Hepatocyte (in vitro differentiated cells): ENCODE measurements around the gene GPR3. TPM values are rescaled to one million over a fixed set of nuclear protein-coding genes. Genes with fewer than 3 reads are reported as not detected.

Experiments
- DNase-seq: peaks from one replicate; pipeline ENCODE4 v3.0.0-alpha.2; 2016; ENCODE audit warnings: low spot score
- H2AFZ ChIP-seq: fragments of 200-600 bp; sonication (generic); 2 replicates; pipeline ENCODE4 v1.6.0; 2016; ENCODE audit warnings: antibody characterized with exemption, mild to moderate bottlenecking
- H3K27ac ChIP-seq: fragments of 200-600 bp; sonication (generic); 2 replicates; pipeline ENCODE4 v1.5.1; 2016; ENCODE audit warnings: mild to moderate bottlenecking
- H3K27me3 ChIP-seq: fragments of 200-600 bp; sonication (generic); 2 replicates; pipeline ENCODE4 v1.6.1; 2016
- H3K36me3 ChIP-seq: fragments of 200-600 bp; sonication (generic); replicated peaks from 2 replicates; pipeline ENCODE4 v1.5.1; 2016; ENCODE audit warnings: low read depth; ENCODE audit not compliant: insufficient read depth
- H3K4me1 ChIP-seq: fragments of 200-600 bp; sonication (generic); 2 replicates; pipeline ENCODE4 v1.5.1; 2016; ENCODE audit warnings: mild to moderate bottlenecking, moderate library complexity; ENCODE audit not compliant: insufficient read depth
- H3K4me2 ChIP-seq: fragments of 200-600 bp; sonication (generic); 2 replicates; pipeline ENCODE4 v1.6.0; 2016
- H3K4me3 ChIP-seq: fragments of 200-600 bp; sonication (generic); 2 replicates; pipeline ENCODE4 v1.5.1; 2016; ENCODE audit warnings: mild to moderate bottlenecking
- H3K79me2 ChIP-seq: fragments of 200-600 bp; sonication (generic); 2 replicates; pipeline ENCODE4 v1.6.0; 2017; ENCODE audit warnings: mild to moderate bottlenecking
- H3K9me2 ChIP-seq: fragments of 200-600 bp; sonication (generic); replicated peaks from 2 replicates; pipeline ENCODE4 v1.6.0; 2017; ENCODE audit warnings: mild to moderate bottlenecking; ENCODE audit not compliant: insufficient read depth
- H3K9me3 ChIP-seq: fragments of 200-600 bp; sonication (generic); 2 replicates; pipeline ENCODE4 v1.5.1; 2016; ENCODE audit warnings: low read depth, mild to moderate bottlenecking
- H4K20me1 ChIP-seq: fragments of 200-600 bp; sonication (generic); 2 replicates; pipeline ENCODE4 v1.6.0; 2016; ENCODE audit warnings: mild to moderate bottlenecking; ENCODE audit not compliant: insufficient read depth, poor library complexity, severe bottlenecking
- EZH2 ChIP-seq: fragments of 200-600 bp; sonication (generic); IDR thresholded peaks from 2 replicates; pipeline ENCODE4 v1.6.1; 2016; ENCODE audit warnings: antibody characterized with exemption, mild to moderate bottlenecking, borderline replicate concordance
- EZH2phosphoT487 ChIP-seq: fragments of 200-600 bp; sonication (generic); IDR thresholded peaks from one replicate; pipeline ENCODE4 v1.6.1; 2018; ENCODE audit warnings: antibody characterized with exemption, mild to moderate bottlenecking, low read depth, moderate library complexity; ENCODE audit not compliant: unreplicated experiment, severe bottlenecking
- WGBS: methylation state at CpG from one replicate; pipeline ENCODE4 v1.1.6; 2016; ENCODE audit warnings: low lambda C conversion rate; ENCODE audit errors: missing lambda C conversion rate; 5-methylcytosine and 5-hydroxymethylcytosine counted together
- polyA plus RNA-seq: library from polyadenylated mRNA; unstranded; fragments of >200 nt; fragmentation: Nextera tagmentation; extraction: Ambion mirVana; gene quantifications from 2 replicates; pipeline ENCODE4 v1.2.1, GENCODE V29; 2016
- total RNA-seq: library from RNA; depleted of rRNA; stranded (reverse); fragments of >200 nt; gene quantifications from 2 replicates; pipeline ENCODE4 v1.2.3, GENCODE V29; 2014
- TF ChIP-seq, protein P1 (sequence below): fragments of 200-600 bp; sonication (generic); IDR thresholded peaks from 2 replicates; pipeline ENCODE4 v1.5.1; 2016; ENCODE audit warnings: antibody characterized with exemption, mild to moderate bottlenecking; ENCODE audit not compliant: poor library complexity

Gene GPR3
- total and polyA plus RNA-seq, 2 experiments from 2014 or later = 0.47 to 2.2 TPM

- Histone ChIP-seq H3K27ac (peak overlapping the region; percentile 96), H3K79me2 (peaks cover 39% of the 10 kb centered on the region), H3K27me3 (no peaks in the 10 kb centered on the region), H3K4me2 (no peak overlapping the region), H2AFZ (no peak overlapping the region), H3K4me1 (peaks cover 24% of the 10 kb centered on the region), H3K9me2 (no peaks in the 10 kb centered on the region), H4K20me1 (no peaks in the 10 kb centered on the region), H3K36me3 (no peaks in the 10 kb centered on the region), H3K4me3 (no peak overlapping the region), H3K9me3 (no peaks in the 10 kb centered on the region)
- 91% methylated on average over 3 of the region's 3 CpGs for WGBS
- DNase-seq = peak; percentile 66
- TF ChIP-seq EZH2 = no peak
- TF ChIP-seq, protein P1, sequence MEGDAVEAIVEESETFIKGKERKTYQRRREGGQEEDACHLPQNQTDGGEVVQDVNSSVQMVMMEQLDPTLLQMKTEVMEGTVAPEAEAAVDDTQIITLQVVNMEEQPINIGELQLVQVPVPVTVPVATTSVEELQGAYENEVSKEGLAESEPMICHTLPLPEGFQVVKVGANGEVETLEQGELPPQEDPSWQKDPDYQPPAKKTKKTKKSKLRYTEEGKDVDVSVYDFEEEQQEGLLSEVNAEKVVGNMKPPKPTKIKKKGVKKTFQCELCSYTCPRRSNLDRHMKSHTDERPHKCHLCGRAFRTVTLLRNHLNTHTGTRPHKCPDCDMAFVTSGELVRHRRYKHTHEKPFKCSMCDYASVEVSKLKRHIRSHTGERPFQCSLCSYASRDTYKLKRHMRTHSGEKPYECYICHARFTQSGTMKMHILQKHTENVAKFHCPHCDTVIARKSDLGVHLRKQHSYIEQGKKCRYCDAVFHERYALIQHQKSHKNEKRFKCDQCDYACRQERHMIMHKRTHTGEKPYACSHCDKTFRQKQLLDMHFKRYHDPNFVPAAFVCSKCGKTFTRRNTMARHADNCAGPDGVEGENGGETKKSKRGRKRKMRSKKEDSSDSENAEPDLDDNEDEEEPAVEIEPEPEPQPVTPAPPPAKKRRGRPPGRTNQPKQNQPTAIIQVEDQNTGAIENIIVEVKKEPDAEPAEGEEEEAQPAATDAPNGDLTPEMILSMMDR = peak; percentile 52
These were observed 24.1 kb downstream of the GPR3 start for GRCh38 chr1:27416387-27417111.

DNA sequence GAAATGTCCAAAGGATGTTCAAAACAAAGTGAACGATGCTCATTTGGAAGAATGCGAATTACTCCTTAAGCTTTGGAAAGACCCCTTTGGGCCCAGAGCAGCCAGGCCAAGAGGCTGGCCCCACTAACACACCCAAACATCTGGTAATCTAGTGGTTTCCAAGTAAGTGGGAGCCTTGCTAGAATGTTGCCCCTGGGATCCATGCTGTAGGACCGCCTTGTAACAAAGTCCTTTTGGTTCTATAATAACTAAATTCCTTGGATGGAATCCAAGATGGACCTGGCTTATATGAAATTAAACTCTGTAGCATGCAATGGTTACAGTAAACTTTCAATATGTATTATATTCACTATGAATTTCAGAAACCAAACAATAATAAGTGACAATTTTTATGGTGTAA lies 25.3 kb downstream of the GPR3 start:
- Histone ChIP-seq H3K4me3 (no peak overlapping the region), H4K20me1 (no peaks in the 10 kb centered on the region), H3K9me2 (no peaks in the 10 kb centered on the region), H3K4me1 (peaks cover 24% of the 10 kb centered on the region), H3K27me3 (no peaks in the 10 kb centered on the region), H3K9me3 (no peaks in the 10 kb centered on the region), H3K27ac (peak overlapping the region; percentile 96), H3K36me3 (no peaks in the 10 kb centered on the region), H2AFZ (peak overlapping the region; percentile 14), H3K4me2 (peak overlapping the region; percentile 19), H3K79me2 (peaks cover 45% of the 10 kb centered on the region)
- no peak for DNase-seq
- TF ChIP-seq EZH2 (no peak), EZH2phosphoT487 (no peak)
- TF ChIP-seq, protein P1 = no peak
- WGBS = 95% methylated on average over 3 of the region's 3 CpGs

DNA sequence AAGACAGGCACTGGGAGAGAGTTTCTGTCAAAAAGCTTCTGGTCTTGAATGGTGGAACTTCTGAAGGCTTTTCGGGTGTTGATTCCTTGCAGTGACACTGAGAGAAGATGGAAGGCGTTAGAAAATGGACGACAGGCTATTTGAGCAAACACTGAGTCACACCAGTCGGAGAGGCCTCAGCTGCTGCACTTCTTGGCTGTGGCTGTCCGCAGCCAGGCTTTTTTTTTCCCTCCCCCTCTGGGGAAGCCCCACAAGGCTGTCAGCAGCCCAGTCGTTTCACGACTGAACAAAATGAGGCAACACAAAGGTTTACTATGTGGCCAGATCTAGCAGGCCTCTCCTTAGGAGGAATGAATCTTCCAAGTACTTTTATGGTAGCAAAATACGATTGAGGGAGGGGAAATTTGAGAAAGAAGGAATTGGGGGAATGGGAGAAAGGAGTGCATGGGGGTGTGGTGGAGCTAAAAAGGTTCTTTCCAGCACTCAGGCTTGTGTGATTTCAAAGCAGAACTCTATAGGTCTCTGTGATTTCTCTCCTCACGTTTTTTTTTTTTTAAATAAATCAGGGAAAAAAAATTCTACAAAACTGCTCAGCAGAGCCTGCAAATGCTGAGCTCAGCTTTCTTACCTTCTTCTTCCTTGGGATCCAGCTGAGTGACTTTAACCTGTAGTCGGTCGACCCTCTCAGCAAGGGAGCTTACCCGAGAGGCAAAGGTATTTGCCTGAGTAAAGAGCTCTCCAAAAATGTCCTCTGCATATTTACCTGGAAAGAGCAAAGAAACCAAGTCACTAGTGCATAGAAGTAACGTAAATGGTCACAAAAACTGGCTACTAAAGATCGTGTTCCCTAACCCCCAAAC lies 26.1 kb downstream of the GPR3 start:
- Histone ChIP-seq H3K36me3 (no peaks in the 10 kb centered on the region), H2AFZ (peak overlapping the region; percentile 14), H3K79me2 (peaks cover 52% of the 10 kb centered on the region), H3K4me2 (peak overlapping the region; percentile 19), H3K9me3 (no peaks in the 10 kb centered on the region), H3K27ac (peak overlapping the region; percentile 96), H3K9me2 (no peaks in the 10 kb centered on the region), H3K4me1 (peaks cover 24% of the 10 kb centered on the region), H3K4me3 (no peak overlapping the region), H4K20me1 (no peaks in the 10 kb centered on the region), H3K27me3 (no peaks in the 10 kb centered on the region)
- peak; percentile 92 for DNase-seq
- WGBS = 19% methylated on average over 14 of the region's 14 CpGs
- no peak for TF ChIP-seq EZH2
- TF ChIP-seq, protein P1 = no peak
- TF ChIP-seq EZH2phosphoT487 = no peak
